PC-9 (cell line): ENCODE results near the gene SKP2. TPM values are rescaled to one million over a fixed set of nuclear protein-coding genes. Genes with fewer than 3 reads are reported as not detected.

Experiments used
- BruUV-seq: library from RNA; stranded (reverse); fragments of 400-500 nt; replicated peaks from 2 replicates; lab custom pipeline; 2021; lab: Mats Ljungman, UMichigan
- CTCF ChIA-PET: fragments of 300-600 bp; sonication (Branson Sonifier 250); formaldehyde crosslinking; loops from one replicate; lab custom pipeline; 2022; ENCODE audit warnings: antibody characterized with exemption; lab: Charles Lee
- POLR2A ChIA-PET: fragments of 300-600 bp; sonication (Branson Sonifier 250); formaldehyde crosslinking; loops from one replicate; lab custom pipeline; 2022; ENCODE audit warnings: antibody characterized with exemption; ENCODE audit not compliant: unreplicated experiment; lab: Charles Lee
- DNase-seq, 2 experiments: peaks; one replicate each; pipeline versions ENCODE4 v3.0.0 to v3.0.0-alpha.2; 2015 to 2022; ENCODE audit warnings: mixed read lengths in 1 of 2
- H2AFZ ChIP-seq: fragments of 200-600 bp; sonication (generic); 2 replicates; pipeline ENCODE4 v1.8.1; 2017; ENCODE audit warnings: antibody characterized with exemption
- H3F3A ChIP-seq: fragments of 200-600 bp; sonication (generic); 2 replicates; pipeline ENCODE4 v1.8.1; 2017; ENCODE audit warnings: antibody characterized with exemption, mild to moderate bottlenecking, low read depth; ENCODE audit not compliant: insufficient read depth
- H3K27ac ChIP-seq: fragments of 200-600 bp; sonication (generic); 2 replicates; pipeline ENCODE4 v1.6.1; 2016; ENCODE audit warnings: mixed run types
- H3K27me3 ChIP-seq: fragments of 200-600 bp; sonication (generic); 2 replicates; pipeline ENCODE4 v1.6.1; 2016; ENCODE audit warnings: low read depth, mixed run types; ENCODE audit not compliant: insufficient read depth
- H3K36me3 ChIP-seq: fragments of 200-600 bp; sonication (generic); 2 replicates; pipeline ENCODE4 v1.6.1; 2016; ENCODE audit warnings: low read depth, mixed run types
- H3K4me1 ChIP-seq: fragments of 200-600 bp; sonication (generic); replicated peaks from 2 replicates; pipeline ENCODE4 v1.6.1; 2016; ENCODE audit warnings: mixed run types; ENCODE audit not compliant: insufficient read depth
- H3K4me2 ChIP-seq: fragments of 200-600 bp; sonication (generic); 2 replicates; pipeline ENCODE4 v1.6.1; 2017; ENCODE audit warnings: mixed run types
- H3K4me3 ChIP-seq: fragments of 200-600 bp; sonication (generic); 2 replicates; pipeline ENCODE4 v1.6.1; 2016; ENCODE audit warnings: mixed run types
- H3K79me2 ChIP-seq: fragments of 200-600 bp; sonication (generic); 2 replicates; pipeline ENCODE4 v1.6.1; 2017; ENCODE audit warnings: low read depth, mixed run types
- H3K9me2 ChIP-seq: fragments of 200-600 bp; sonication (generic); 2 replicates; pipeline ENCODE4 v1.8.1; 2017; ENCODE audit warnings: mild to moderate bottlenecking; ENCODE audit not compliant: insufficient read depth
- H3K9me3 ChIP-seq: fragments of 200-600 bp; sonication (generic); 2 replicates; pipeline ENCODE4 v1.8.1; 2016; ENCODE audit warnings: low read depth; ENCODE audit not compliant: insufficient read depth
- H4K20me1 ChIP-seq: fragments of 200-600 bp; sonication (generic); 2 replicates; pipeline ENCODE4 v1.8.1; 2017; ENCODE audit not compliant: insufficient read depth
- EZH2 ChIP-seq: fragments of 200-600 bp; sonication (generic); IDR thresholded peaks from 2 replicates; pipeline ENCODE4 v1.8.0; 2017; ENCODE audit warnings: antibody characterized with exemption, low read depth
- intact Hi-C: fragments of 100-400 bp; cut with micrococcal nuclease; formaldehyde crosslinking; loops from one replicate; pipeline ENCODE4 v1.10.0; 2022; ENCODE audit not compliant: unreplicated experiment
- total RNA-seq: library from RNA; stranded (reverse); gene quantifications from 2 replicates; pipeline ENCODE4 v1.2.3, GENCODE V29; 2021
- TF ChIP-seq, protein P1 (sequence below): fragments of 200-600 bp; sonication (generic); conservative IDR thresholded peaks from 2 replicates; pipeline ENCODE4 v1.6.1; 2017; ENCODE audit warnings: mixed run types, antibody characterized with exemption, mild to moderate bottlenecking, moderate library complexity

SKP2 gene
- total RNA-seq, 1 experiment from 2014 or later = 153 TPM

DNA sequence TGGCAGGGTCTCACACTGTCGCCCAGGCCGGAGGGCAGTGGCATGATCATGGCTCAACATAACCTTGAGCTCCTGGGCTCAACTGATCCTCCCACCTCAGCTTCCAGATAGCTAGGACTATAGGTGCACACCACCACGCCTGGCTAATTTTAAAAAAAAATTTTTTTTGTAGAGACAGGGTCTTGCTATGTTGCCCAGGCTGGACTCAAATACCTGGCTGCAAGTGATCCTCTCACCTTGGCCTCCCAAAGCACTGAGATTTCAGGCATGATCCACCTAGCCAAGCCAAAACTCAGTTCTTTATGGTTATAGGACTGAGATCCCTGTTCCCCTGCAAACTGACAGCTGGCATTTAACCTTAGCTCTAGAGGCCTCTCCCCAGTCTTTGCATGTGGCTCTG is 5.5 kb upstream of the SKP2 start:
- no peak overlapping the region for H2AFZ ChIP-seq
- CTCF ChIA-PET = no interaction called here
- H3K9me2 ChIP-seq = no peaks in the 10 kb centered on the region
- BruUV-seq = no TSS peak
- peaks cover 15% of the 10 kb centered on the region for H3K79me2 ChIP-seq
- intact Hi-C loops = loop anchor here (5.0 kb wide), 1 partner anchor 601 kb away; no protein-coding TSS in a partner anchor
- POLR2A ChIA-PET = no interaction called here
- TF ChIP-seq EZH2 = no peak
- TF ChIP-seq, protein P1, sequence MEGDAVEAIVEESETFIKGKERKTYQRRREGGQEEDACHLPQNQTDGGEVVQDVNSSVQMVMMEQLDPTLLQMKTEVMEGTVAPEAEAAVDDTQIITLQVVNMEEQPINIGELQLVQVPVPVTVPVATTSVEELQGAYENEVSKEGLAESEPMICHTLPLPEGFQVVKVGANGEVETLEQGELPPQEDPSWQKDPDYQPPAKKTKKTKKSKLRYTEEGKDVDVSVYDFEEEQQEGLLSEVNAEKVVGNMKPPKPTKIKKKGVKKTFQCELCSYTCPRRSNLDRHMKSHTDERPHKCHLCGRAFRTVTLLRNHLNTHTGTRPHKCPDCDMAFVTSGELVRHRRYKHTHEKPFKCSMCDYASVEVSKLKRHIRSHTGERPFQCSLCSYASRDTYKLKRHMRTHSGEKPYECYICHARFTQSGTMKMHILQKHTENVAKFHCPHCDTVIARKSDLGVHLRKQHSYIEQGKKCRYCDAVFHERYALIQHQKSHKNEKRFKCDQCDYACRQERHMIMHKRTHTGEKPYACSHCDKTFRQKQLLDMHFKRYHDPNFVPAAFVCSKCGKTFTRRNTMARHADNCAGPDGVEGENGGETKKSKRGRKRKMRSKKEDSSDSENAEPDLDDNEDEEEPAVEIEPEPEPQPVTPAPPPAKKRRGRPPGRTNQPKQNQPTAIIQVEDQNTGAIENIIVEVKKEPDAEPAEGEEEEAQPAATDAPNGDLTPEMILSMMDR = no peak
- peaks cover 8% of the 10 kb centered on the region; the same call in 1 of the 2 replicates for H3F3A ChIP-seq
- no peak for DNase-seq
- no peaks in the 10 kb centered on the region for H3K36me3 ChIP-seq
- H3K27ac ChIP-seq = no peak overlapping the region
- no peaks in the 10 kb centered on the region for H4K20me1 ChIP-seq
- H3K4me1 ChIP-seq = peaks cover 9% of the 10 kb centered on the region
- no peaks in the 10 kb centered on the region for H3K9me3 ChIP-seq
- no peak overlapping the region for H3K4me2 ChIP-seq
- H3K4me3 ChIP-seq = no peak overlapping the region
- H3K27me3 ChIP-seq = no peaks in the 10 kb centered on the region

DNA sequence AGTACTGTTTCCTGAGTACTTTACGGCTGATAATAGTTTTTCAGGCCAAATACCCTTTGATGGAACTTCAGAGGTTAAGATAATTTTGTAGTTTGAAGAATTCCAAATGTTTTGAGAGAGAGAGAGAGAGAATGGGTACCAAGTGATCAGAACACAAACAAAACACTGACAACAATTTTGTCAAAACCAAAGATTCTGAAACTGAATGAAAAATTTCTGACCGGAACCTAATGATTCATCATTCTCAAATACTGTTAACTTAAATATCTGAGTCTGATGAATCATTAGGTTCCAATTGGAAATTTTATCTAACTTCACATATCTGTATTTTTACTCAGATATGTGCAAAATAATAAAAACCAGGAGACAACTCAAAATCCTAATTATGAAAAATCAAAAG is 4.2 kb upstream of the SKP2 start:
- Histone ChIP-seq H3K36me3 (no peaks in the 10 kb centered on the region), H3K79me2 (peaks cover 22% of the 10 kb centered on the region), H3K9me2 (no peaks in the 10 kb centered on the region), H3K4me1 (peaks cover 9% of the 10 kb centered on the region), H3K4me2 (no peak overlapping the region), H4K20me1 (no peaks in the 10 kb centered on the region), H3K9me3 (no peaks in the 10 kb centered on the region), H3K4me3 (no peak overlapping the region), H3K27me3 (no peaks in the 10 kb centered on the region), H3F3A (peaks cover 8% of the 10 kb centered on the region; the same call in 1 of the 2 replicates), H3K27ac (no peak overlapping the region), H2AFZ (no peak overlapping the region)
- intact Hi-C loops = loop anchor here (5.0 kb wide), 1 partner anchor 600 kb away; no protein-coding TSS in a partner anchor
- BruUV-seq = no TSS peak
- POLR2A ChIA-PET = no interaction called here
- DNase-seq = no peak
- no peak for TF ChIP-seq EZH2
- TF ChIP-seq, protein P1 = no peak
- CTCF ChIA-PET = no interaction called here

DNA sequence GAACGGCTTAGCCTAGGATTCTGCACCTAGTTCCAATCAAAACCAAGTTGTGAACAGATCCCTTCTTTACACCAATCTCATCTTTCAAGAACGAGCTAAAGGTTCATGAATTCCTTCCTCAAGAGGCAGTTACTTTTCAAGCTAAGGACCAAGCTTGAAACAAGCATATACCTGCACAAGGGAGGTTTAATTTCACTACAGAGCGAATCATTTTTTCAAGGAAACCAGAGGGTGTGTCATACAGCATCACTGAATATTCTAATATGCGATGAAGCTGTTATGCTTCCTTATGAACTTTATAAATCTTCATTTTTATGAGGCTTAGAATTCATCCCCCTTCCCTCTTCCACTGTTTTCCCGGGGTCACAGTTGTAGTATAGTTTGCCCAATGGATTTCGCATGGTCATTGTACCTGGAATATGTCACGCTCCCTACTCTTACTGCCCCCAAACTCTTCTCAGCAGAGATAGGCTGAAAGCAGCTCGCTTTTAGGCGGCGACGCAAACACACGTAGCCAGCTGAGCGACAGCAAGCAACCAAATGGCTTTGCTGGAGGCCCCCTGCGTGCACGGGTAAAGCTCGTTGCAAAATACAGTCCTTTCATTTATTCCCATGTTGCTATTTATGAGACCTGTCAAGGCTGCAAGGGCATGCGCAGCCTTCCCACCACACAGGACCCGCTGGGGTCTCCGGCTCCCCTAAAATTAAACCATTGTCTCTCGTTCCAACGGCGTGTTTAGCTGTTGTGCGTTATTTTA is 1.1 kb upstream of the SKP2 start:
- Histone ChIP-seq H3K9me3 (no peaks in the 10 kb centered on the region), H3K4me1 (peaks cover 17% of the 10 kb centered on the region), H3K27me3 (no peaks in the 10 kb centered on the region), H3K36me3 (peaks cover 8% of the 10 kb centered on the region), H3K4me3 (peak overlapping the region; percentile 90), H3K79me2 (peaks cover 44% of the 10 kb centered on the region), H4K20me1 (no peaks in the 10 kb centered on the region), H2AFZ (peak overlapping the region; percentile 95), H3K9me2 (no peaks in the 10 kb centered on the region), H3K27ac (peak overlapping the region; percentile 38), H3K4me2 (peak overlapping the region; percentile 88), H3F3A (peaks cover 8% of the 10 kb centered on the region; the same call in 1 of the 2 replicates)
- no peak for TF ChIP-seq EZH2
- TF ChIP-seq, protein P1 = no peak
- POLR2A ChIA-PET = interaction anchor here (0.6 to 0.7 kb wide), 4 partner anchors 11 to 587 kb away, joined by 3 to 4 read pairs (median 4); partner anchors contain the start of gene NADK2
- intact Hi-C loops = loop anchor here (5.0 kb wide), 2 partner anchors 726 to 1219 kb away; partner anchors contain the start of gene NIPBL
- CTCF ChIA-PET = interaction anchor here (0.6 to 1.8 kb wide), 4 partner anchors 69 to 94 kb away, joined by 3 to 16 read pairs (median 4); no protein-coding TSS in a partner anchor
- no TSS peak for BruUV-seq
- DNase-seq = peak; percentile 67 to 71
